Measurements from ENCODE around the gene USP10. TPM values are rescaled to one million over a fixed set of nuclear protein-coding genes. Genes with fewer than 3 reads are reported as not detected.

USP10 gene
- total RNA-seq, 4 donors from 2014 or later = 23.6 to 56.8 (median 45.4) TPM

GRCh38 chr16:84810518-84811273 is 110.9 kb downstream of the USP10 start:
- peak; percentile 25 for DNase-seq
- H3K4me3 ChIP-seq = no peak overlapping the region
- peak overlapping the region; percentile 37 to 50 (median 44) for H3K27ac ChIP-seq
- H3K27me3 ChIP-seq = no peaks in the 10 kb centered on the region
- TF ChIP-seq EP300 (IDR thresholded peaks at IDR 0.05; ENCODE audit: low read depth) = no peak
- TF ChIP-seq POLR2A (IDR thresholded peaks at IDR 0.05) = no peak
- TF ChIP-seq CTCF (IDR thresholded peaks at IDR 0.05) = no peak
- TF ChIP-seq POLR2AphosphoS5 (IDR thresholded peaks at IDR 0.05) = no peak
- in situ Hi-C loops (cut with MboI; ENCODE audit: low pct_ligation_motif_present in 1 of 4, low pct_unique_long_range_greater_than_20kb in 1 of 4, low sequenced_read_pairs in 3 of 4) (no loop called here), intact Hi-C loops (cut with DNase I; ENCODE audit: low total_unique reads) (no loop called here)
- no peaks in the 10 kb centered on the region for H3K36me3 ChIP-seq
- H3K4me1 ChIP-seq = peaks cover 0 to 3% (median 0%) of the 10 kb centered on the region in 4 donors
- H3K9me3 ChIP-seq = no peaks in the 10 kb centered on the region
- WGBS, 2 donors (ENCODE audit: low coverage in 1 of 2) = 47 to 67% methylated on average over 2 to 17 of the region's 17 CpGs

GRCh38 chr16:84811529-84811928 is 111.7 kb downstream of the USP10 start:
- WGBS, 2 donors (ENCODE audit: low coverage in 1 of 2) = 95% methylated on average over 2 of the region's 2 CpGs; no CpG with 5 or more reads in 1 of the 2 donors
- in situ Hi-C loops (cut with MboI; ENCODE audit: low pct_ligation_motif_present in 1 of 4, low pct_unique_long_range_greater_than_20kb in 1 of 4, low sequenced_read_pairs in 3 of 4) = no loop called here

GRCh38 chr16:84813141-84813934 is 113.5 kb downstream of the USP10 start:
- Histone ChIP-seq H3K4me3 (no peak overlapping the region), H3K36me3 (no peaks in the 10 kb centered on the region), H3K27me3 (peaks cover 6% of the 10 kb centered on the region), H3K4me1 (peaks cover 0 to 3% (median 0%) of the 10 kb centered on the region in 4 donors), H3K9me3 (no peaks in the 10 kb centered on the region), H3K27ac (no peak overlapping the region)
- 73 to 100% methylated on average over 2 to 15 of the region's 15 CpGs for WGBS, 2 donors (ENCODE audit: low coverage in 1 of 2)
- intact Hi-C loops (cut with DNase I; ENCODE audit: low total_unique reads) (no loop called here), in situ Hi-C loops (cut with MboI; ENCODE audit: low pct_ligation_motif_present in 1 of 4, low pct_unique_long_range_greater_than_20kb in 1 of 4, low sequenced_read_pairs in 3 of 4) (no loop called here)
- TF ChIP-seq EP300 (IDR thresholded peaks at IDR 0.05; ENCODE audit: low read depth) = no peak
- DNase-seq = no peak

More at GRCh38 chr16:84811529-84811928, 111.7 kb downstream of the USP10 start:
- TF ChIP-seq EP300 (IDR thresholded peaks at IDR 0.05; ENCODE audit: low read depth) (no peak), POLR2A (IDR thresholded peaks at IDR 0.05) (no peak), CTCF (IDR thresholded peaks at IDR 0.05) (no peak), POLR2AphosphoS5 (IDR thresholded peaks at IDR 0.05) (no peak)
- Histone ChIP-seq H3K4me1 (peaks cover 0 to 3% (median 0%) of the 10 kb centered on the region in 4 donors), H3K36me3 (no peaks in the 10 kb centered on the region), H3K27ac (peak overlapping the region in 3 of 4 donors; percentile 40 to 50 (median 48)), H3K9me3 (no peaks in the 10 kb centered on the region), H3K27me3 (peaks cover 5% of the 10 kb centered on the region), H3K4me3 (no peak overlapping the region)
- intact Hi-C loops (cut with DNase I; ENCODE audit: low total_unique reads) = no loop called here
- no peak for DNase-seq

DNA sequence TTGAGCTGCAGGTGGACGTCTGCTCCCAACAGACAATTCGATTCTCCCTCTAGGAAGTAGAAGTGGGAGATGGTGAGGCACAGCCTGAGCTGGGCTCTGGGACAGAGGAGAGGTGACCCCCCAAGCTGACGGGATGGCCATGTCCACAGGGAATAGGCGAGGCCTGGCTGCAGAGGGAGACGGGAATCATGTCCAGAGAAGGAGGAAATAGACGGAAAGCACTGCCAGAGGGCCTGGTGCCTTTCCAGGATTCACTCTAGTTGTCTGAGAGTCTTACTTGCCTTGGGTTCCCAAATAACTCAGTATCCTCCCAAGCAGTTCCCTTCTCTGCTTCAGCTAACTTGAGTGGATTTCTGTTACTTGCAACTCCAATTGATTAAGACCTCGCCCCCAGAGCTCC is 115.7 kb downstream of the USP10 start:
- peaks cover 3 to 11% (median 9%) of the 10 kb centered on the region in 4 donors for H3K4me1 ChIP-seq
- 0 to 70% methylated on average over 1 to 7 of the region's 7 CpGs for WGBS, 2 donors (ENCODE audit: low coverage in 1 of 2)
- in situ Hi-C loops (cut with MboI; ENCODE audit: low pct_ligation_motif_present in 1 of 4, low pct_unique_long_range_greater_than_20kb in 1 of 4, low sequenced_read_pairs in 3 of 4) = no loop called here
- no peak for DNase-seq
- H3K36me3 ChIP-seq = no peaks in the 10 kb centered on the region
- no peak overlapping the region for H3K27ac ChIP-seq
- intact Hi-C loops (cut with DNase I; ENCODE audit: low total_unique reads) = no loop called here
- no peaks in the 10 kb centered on the region for H3K9me3 ChIP-seq
- no peak overlapping the region for H3K4me3 ChIP-seq
- TF ChIP-seq POLR2A (IDR thresholded peaks at IDR 0.05) = no peak
- TF ChIP-seq EP300 (IDR thresholded peaks at IDR 0.05; ENCODE audit: low read depth) = no peak
- TF ChIP-seq CTCF (IDR thresholded peaks at IDR 0.05) = no peak
- H3K27me3 ChIP-seq = peaks cover 18% of the 10 kb centered on the region

Measured in transverse colon (tissue), 4 donors.